GM21360 (cell line): ENCODE measurements around the gene ADRM1.

Source experiments
- ATAC-seq: cut with Tn5 transposase; IDR thresholded peaks from one replicate; pipeline ENCODE4 v1.9.1; 2021; ENCODE audit warnings: mild to moderate bottlenecking, moderate library complexity; ENCODE audit not compliant: unreplicated experiment

ADRM1 gene

GRCh38 chr20:62321975-62322374 is 19.2 kb downstream of the ADRM1 start:
- no peak for ATAC-seq

GRCh38 chr20:62322492-62323041 is 19.8 kb downstream of the ADRM1 start:
- ATAC-seq: no peak

- ATAC-seq: no peak
These were observed 20.6 kb downstream of the ADRM1 start for GRCh38 chr20:62323146-62323979.

- no peak for ATAC-seq
These were observed 21.4 kb downstream of the ADRM1 start for GRCh38 chr20:62323980-62324906.

GRCh38 chr20:62325172-62325905 is 22.5 kb downstream of the ADRM1 start:
- ATAC-seq: no peak

- ATAC-seq: no peak
These were observed 23.8 kb downstream of the ADRM1 start for GRCh38 chr20:62326559-62326958.

GRCh38 chr20:62326959-62327725 is 24.3 kb downstream of the ADRM1 start:
- no peak for ATAC-seq

GRCh38 chr20:62327726-62328495 is 25.1 kb downstream of the ADRM1 start:
- ATAC-seq: no peak

- ATAC-seq: no peak
These were observed 26.0 kb downstream of the ADRM1 start for GRCh38 chr20:62328684-62329388.

GRCh38 chr20:62329389-62330377 is 26.9 kb downstream of the ADRM1 start:
- no peak for ATAC-seq

- no peak for ATAC-seq
These were observed 27.9 kb downstream of the ADRM1 start for GRCh38 chr20:62330576-62331317.

GRCh38 chr20:62331347-62331746 is 28.6 kb downstream of the ADRM1 start:
- ATAC-seq: no peak

GRCh38 chr20:62332421-62332820 is 29.6 kb downstream of the ADRM1 start:
- no peak for ATAC-seq

GRCh38 chr20:62332989-62333819 is 30.4 kb downstream of the ADRM1 start:
- no peak for ATAC-seq

- ATAC-seq: no peak
These were observed 31.2 kb downstream of the ADRM1 start for GRCh38 chr20:62333820-62334595.
